Measurements from ENCODE around the gene SLC38A9. TPM values are rescaled to one million over a fixed set of nuclear protein-coding genes. Genes with fewer than 3 reads are reported as not detected.

SLC38A9 gene
- total RNA-seq, 2 donors from 2014 or later = 38.5 to 41.7 TPM

GRCh38 chr5:55618318-55618717 lies 93.8 kb downstream of the SLC38A9 start:
- no peaks in the 10 kb centered on the region for H3K27me3 Mint-ChIP-seq (ENCODE audit: insufficient read depth)
- H3K27ac Mint-ChIP-seq = no peak overlapping the region
- H3K36me3 Mint-ChIP-seq (ENCODE audit: low read depth) = peaks cover 7% of the 10 kb centered on the region
- TF ChIP-seq CTCF (conservative IDR thresholded peaks at IDR 0.05) = no peak
- no peak overlapping the region for H3K27ac ChIP-seq (ENCODE audit: low read depth, low read length)
- 93 to 100% methylated on average over 3 to 4 of the region's 5 CpGs for WGBS, 2 experiments (ENCODE audit: insufficient coverage in 1 of 2, insufficient read length in 1 of 2)
- H3K27me3 ChIP-seq (ENCODE audit: control insufficient read depth, insufficient read depth, low read length, poor library complexity, severe bottlenecking) = no peaks in the 10 kb centered on the region
- peaks cover 4% of the 10 kb centered on the region for H3K4me1 ChIP-seq (ENCODE audit: control insufficient read depth, insufficient read depth, low read length)
- H3K4me3 Mint-ChIP-seq = no peak overlapping the region
- H3K4me3 ChIP-seq (ENCODE audit: low read length) = no peak overlapping the region
- no peaks in the 10 kb centered on the region for H3K36me3 ChIP-seq (ENCODE audit: control insufficient read depth, insufficient read depth, low read length)
- H3K4me1 Mint-ChIP-seq = peaks cover 41% of the 10 kb centered on the region
- no peak overlapping the region for H3K9ac ChIP-seq (ENCODE audit: extremely low read depth, low read length, poor library complexity, severe bottlenecking)
- no peak for DNase-seq
- H3K9me3 Mint-ChIP-seq = peaks cover 14% of the 10 kb centered on the region
- H3K9me3 ChIP-seq (ENCODE audit: control insufficient read depth, low read length) = peaks cover 10% of the 10 kb centered on the region

DNA sequence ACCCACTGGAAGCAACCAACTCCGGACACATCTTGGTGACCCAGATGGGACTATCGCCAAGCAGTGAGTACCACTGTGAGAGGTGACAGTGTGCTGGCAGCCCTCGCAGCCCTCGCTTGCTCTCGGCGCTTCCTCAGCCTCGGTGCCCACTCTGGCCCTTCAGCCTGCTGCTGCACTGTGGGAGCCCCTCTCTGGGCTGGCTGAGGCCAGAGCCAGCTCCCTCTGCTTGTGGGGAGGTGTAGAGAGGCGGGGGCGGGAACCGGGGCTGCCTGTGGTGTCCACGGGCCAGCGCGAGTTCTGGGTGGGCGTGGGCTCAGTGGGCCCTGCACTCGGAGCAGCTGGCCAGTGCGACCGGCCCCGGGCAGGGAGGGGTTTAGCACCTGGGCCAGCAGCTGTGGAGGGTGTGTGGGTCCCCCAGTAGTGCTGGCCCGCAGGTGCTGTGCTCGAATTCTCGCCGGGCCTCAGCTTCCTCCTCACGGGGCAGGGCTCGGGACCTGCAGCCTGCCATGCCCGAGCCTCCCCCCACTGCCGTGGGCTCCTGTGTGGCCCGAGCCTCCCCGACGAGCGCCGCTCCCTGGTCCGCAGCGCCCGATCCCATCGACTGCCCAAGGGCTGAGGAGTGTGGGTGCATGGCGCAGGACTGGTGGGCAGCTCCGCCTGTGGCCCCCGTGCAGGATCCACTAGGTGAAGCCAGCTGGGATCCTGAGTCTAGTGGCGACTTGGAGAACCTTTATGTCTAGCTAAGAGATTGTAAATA lies 98.8 kb downstream of the SLC38A9 start:
- no peak overlapping the region for H3K9ac ChIP-seq (ENCODE audit: extremely low read depth, low read length, poor library complexity, severe bottlenecking)
- Mint-ChIP-seq H3K36me3 (ENCODE audit: low read depth) (peaks cover 5% of the 10 kb centered on the region), H3K4me3 (no peak overlapping the region), H3K27me3 (ENCODE audit: insufficient read depth) (no peaks in the 10 kb centered on the region), H3K4me1 (peaks cover 30% of the 10 kb centered on the region), H3K27ac (no peak overlapping the region), H3K9me3 (peaks cover 26% of the 10 kb centered on the region)
- 93 to 95% methylated on average over 16 to 38 of the region's 39 CpGs for WGBS, 2 experiments (ENCODE audit: insufficient coverage in 1 of 2, insufficient read length in 1 of 2)
- H3K4me3 ChIP-seq (ENCODE audit: low read length) = no peak overlapping the region
- H3K27ac ChIP-seq (ENCODE audit: low read depth, low read length) = no peak overlapping the region
- no peak for TF ChIP-seq CTCF (conservative IDR thresholded peaks at IDR 0.05)
- peaks cover 7% of the 10 kb centered on the region for H3K27me3 ChIP-seq (ENCODE audit: control insufficient read depth, insufficient read depth, low read length, poor library complexity, severe bottlenecking)
- H3K4me1 ChIP-seq (ENCODE audit: control insufficient read depth, insufficient read depth, low read length) = peaks cover 4% of the 10 kb centered on the region
- H3K9me3 ChIP-seq (ENCODE audit: control insufficient read depth, low read length) = peaks cover 18% of the 10 kb centered on the region
- no peaks in the 10 kb centered on the region for H3K36me3 ChIP-seq (ENCODE audit: control insufficient read depth, insufficient read depth, low read length)
- DNase-seq = no peak

GRCh38 chr5:55610542-55610941 lies 101.6 kb downstream of the SLC38A9 start:
- H3K27me3 ChIP-seq (ENCODE audit: control insufficient read depth, insufficient read depth, low read length, poor library complexity, severe bottlenecking) = peaks cover 7% of the 10 kb centered on the region
- Mint-ChIP-seq H3K9me3 (peaks cover 25% of the 10 kb centered on the region), H3K4me3 (no peak overlapping the region), H3K27ac (no peak overlapping the region), H3K36me3 (ENCODE audit: low read depth) (peaks cover 5% of the 10 kb centered on the region), H3K27me3 (ENCODE audit: insufficient read depth) (no peaks in the 10 kb centered on the region), H3K4me1 (peaks cover 17% of the 10 kb centered on the region)
- H3K4me1 ChIP-seq (ENCODE audit: control insufficient read depth, insufficient read depth, low read length) = peaks cover 4% of the 10 kb centered on the region
- no peak overlapping the region for H3K9ac ChIP-seq (ENCODE audit: extremely low read depth, low read length, poor library complexity, severe bottlenecking)
- TF ChIP-seq CTCF (conservative IDR thresholded peaks at IDR 0.05) = no peak
- no peaks in the 10 kb centered on the region for H3K36me3 ChIP-seq (ENCODE audit: control insufficient read depth, insufficient read depth, low read length)
- no peak overlapping the region for H3K4me3 ChIP-seq (ENCODE audit: low read length)
- no peak for DNase-seq
- H3K27ac ChIP-seq (ENCODE audit: low read depth, low read length) = no peak overlapping the region
- peaks cover 18% of the 10 kb centered on the region for H3K9me3 ChIP-seq (ENCODE audit: control insufficient read depth, low read length)

All from endodermal cell (in vitro differentiated cells).